Right atrium auricular region (tissue), 2 donors: Measurements from ENCODE around the gene ADCY4. TPM values are rescaled to one million over a fixed set of nuclear protein-coding genes. Genes with fewer than 3 reads are reported as not detected.
"Not testable (repeated sequence)": the region's sequence is repeated elsewhere in the genome, so short reads cannot be mapped to it uniquely, and the experiment has no call there.

Experiments
- DNase-seq: peaks from one replicate; pipeline ENCODE4 v3.0.0-alpha.2; 2019; ENCODE audit warnings: low spot score
- H3K27ac ChIP-seq, 2 donors: fragments of 200-600 bp; sonication (generic); 1 replicate in 1 of 2; 2 replicates in 1 of 2; pipeline ENCODE4 v1.5.1; 2016 to 2019
- H3K27me3 ChIP-seq, 2 donors: fragments of 200-600 bp; sonication (generic); one replicate each; pipeline versions ENCODE4 v1.5.1 to v1.6.0; 2017 to 2019
- H3K36me3 ChIP-seq: fragments of 200-600 bp; sonication (generic); one replicate; pipeline ENCODE4 v1.5.1; 2016
- H3K4me1 ChIP-seq, 2 donors: fragments of 200-600 bp; sonication (generic); one replicate each; pipeline versions ENCODE4 v1.5.1 to v1.6.0; 2017 to 2019
- H3K4me3 ChIP-seq, 2 donors: fragments of 200-600 bp; sonication (generic); 1 replicate in 1 of 2; 2 replicates in 1 of 2; pipeline ENCODE4 v1.5.1; 2017 to 2019; ENCODE audit warnings: mild to moderate bottlenecking in 1 of 2, moderate library complexity in 1 of 2
- H3K9me3 ChIP-seq, 2 donors: fragments of 200-600 bp; sonication (generic); one replicate each; pipeline ENCODE4 v1.5.1; 2019
- total RNA-seq, 2 donors: library from RNA; depleted of rRNA; stranded (reverse); fragments of >200 nt; gene quantifications; one replicate each; pipeline ENCODE4 v1.1.0, GENCODE V29; 2016
- TF ChIP-seq, protein P1 (sequence below), 2 donors: fragments of 200-600 bp; sonication (generic); IDR thresholded peaks; one replicate each; pipeline ENCODE4 v1.5.1; 2019; ENCODE audit warnings: antibody characterized with exemption in 2 of 2

ADCY4 gene
- total RNA-seq, 2 donors from 2014 or later, result 17.1 to 25.5 TPM

DNA sequence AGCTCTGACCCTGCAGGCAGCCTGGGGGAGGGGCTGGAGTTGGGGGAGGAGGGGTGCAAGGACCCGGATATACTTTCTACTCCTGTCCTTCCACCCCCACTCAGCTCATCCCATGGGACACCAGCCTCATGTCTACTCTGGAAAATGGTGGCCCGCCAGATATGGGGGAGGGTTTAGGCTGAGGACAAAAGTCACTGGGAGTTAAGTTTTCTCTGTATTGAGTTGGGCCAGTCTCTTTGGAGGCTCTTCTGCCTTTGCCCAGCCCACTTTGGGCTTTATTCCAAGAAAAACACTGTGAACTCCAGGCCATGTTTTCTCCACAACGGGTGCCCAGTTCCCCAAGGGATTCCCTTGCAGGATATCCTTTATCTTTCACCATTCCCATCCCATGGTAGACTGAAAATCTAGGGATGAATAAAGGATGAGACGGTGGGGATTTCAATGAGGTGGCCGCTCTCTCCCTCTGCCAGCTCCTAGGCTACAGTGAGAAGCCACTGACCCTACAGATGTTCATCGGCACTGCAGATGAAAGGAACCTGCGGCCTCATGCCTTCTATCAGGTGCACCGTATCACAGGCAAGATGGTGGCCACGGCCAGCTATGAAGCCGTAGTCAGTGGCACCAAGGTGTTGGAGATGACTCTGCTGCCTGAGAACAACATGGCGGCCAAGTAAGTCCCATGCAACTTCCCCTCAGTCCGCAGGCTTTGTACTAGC is 38.0 kb upstream of the ADCY4 start:
- H3K4me1 ChIP-seq, result peaks cover 0 to 36% of the 10 kb centered on the region in 2 donors

DNA sequence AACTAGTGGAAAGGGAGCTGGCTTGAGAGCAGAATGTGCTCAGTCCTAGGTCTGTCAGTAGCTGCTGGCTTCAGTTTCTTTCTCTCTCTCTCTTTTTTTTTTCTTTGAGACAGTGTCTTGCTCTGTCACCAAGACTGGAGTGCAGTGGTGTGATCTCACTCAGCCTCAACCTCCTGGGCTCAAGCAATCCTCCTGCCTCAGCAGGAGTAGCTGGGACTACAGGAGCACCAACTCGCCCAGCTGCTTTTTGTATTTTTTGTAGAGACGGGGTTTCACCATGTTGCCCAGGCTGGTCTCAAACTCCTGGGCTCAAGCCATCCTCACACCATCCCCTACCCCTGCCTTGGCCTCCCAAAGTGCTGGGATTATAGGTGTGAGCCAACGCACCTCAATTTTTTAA is 36.7 kb upstream of the ADCY4 start:
- not testable (repeated sequence) for H3K4me3 ChIP-seq, H3K9me3 ChIP-seq, H3K27me3 ChIP-seq, H3K27ac ChIP-seq, H3K36me3 ChIP-seq, DNase-seq
- peaks cover 0 to 41% of the 10 kb centered on the region in 2 donors for H3K4me1 ChIP-seq

More for the DNA sequence above, 38.0 kb upstream of the ADCY4 start:
- no peak for DNase-seq
- Histone ChIP-seq H3K36me3 (peaks cover 6% of the 10 kb centered on the region), H3K9me3 (no peaks in the 10 kb centered on the region), H3K27me3 (peaks cover 0 to 4% of the 10 kb centered on the region in 2 donors), H3K27ac (no peak overlapping the region), H3K4me3 (no peak overlapping the region)
- TF ChIP-seq, protein P1, sequence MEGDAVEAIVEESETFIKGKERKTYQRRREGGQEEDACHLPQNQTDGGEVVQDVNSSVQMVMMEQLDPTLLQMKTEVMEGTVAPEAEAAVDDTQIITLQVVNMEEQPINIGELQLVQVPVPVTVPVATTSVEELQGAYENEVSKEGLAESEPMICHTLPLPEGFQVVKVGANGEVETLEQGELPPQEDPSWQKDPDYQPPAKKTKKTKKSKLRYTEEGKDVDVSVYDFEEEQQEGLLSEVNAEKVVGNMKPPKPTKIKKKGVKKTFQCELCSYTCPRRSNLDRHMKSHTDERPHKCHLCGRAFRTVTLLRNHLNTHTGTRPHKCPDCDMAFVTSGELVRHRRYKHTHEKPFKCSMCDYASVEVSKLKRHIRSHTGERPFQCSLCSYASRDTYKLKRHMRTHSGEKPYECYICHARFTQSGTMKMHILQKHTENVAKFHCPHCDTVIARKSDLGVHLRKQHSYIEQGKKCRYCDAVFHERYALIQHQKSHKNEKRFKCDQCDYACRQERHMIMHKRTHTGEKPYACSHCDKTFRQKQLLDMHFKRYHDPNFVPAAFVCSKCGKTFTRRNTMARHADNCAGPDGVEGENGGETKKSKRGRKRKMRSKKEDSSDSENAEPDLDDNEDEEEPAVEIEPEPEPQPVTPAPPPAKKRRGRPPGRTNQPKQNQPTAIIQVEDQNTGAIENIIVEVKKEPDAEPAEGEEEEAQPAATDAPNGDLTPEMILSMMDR (IDR thresholded peaks at IDR 0.05), result no peak

DNA sequence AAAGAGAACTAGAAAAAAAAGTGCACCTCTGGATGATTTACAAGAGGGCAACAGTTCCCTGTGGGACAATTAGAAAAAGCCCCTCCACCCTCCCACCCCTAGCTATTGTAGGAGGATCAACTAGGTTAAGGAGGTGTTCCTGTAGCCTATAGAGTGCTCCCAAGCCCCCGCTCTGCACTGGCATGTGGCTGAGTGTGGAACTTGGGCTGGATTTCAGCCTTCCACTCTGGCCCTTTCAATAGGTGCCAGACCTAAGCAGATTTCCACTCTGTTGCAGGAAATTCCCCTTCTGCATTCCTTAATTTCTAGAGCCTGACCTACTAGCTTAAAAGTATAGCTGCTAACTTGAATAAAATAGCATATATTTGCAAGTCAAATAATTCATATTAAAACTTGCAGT is 35.9 kb upstream of the ADCY4 start:
- Histone ChIP-seq H3K27me3 (peaks cover 0 to 4% of the 10 kb centered on the region in 2 donors), H3K36me3 (peaks cover 6% of the 10 kb centered on the region), H3K9me3 (no peaks in the 10 kb centered on the region), H3K4me1 (peaks cover 0 to 42% of the 10 kb centered on the region in 2 donors), H3K4me3 (no peak overlapping the region), H3K27ac (no peak overlapping the region)
- DNase-seq, result no peak
- TF ChIP-seq, protein P1 (IDR thresholded peaks at IDR 0.05), result no peak

DNA sequence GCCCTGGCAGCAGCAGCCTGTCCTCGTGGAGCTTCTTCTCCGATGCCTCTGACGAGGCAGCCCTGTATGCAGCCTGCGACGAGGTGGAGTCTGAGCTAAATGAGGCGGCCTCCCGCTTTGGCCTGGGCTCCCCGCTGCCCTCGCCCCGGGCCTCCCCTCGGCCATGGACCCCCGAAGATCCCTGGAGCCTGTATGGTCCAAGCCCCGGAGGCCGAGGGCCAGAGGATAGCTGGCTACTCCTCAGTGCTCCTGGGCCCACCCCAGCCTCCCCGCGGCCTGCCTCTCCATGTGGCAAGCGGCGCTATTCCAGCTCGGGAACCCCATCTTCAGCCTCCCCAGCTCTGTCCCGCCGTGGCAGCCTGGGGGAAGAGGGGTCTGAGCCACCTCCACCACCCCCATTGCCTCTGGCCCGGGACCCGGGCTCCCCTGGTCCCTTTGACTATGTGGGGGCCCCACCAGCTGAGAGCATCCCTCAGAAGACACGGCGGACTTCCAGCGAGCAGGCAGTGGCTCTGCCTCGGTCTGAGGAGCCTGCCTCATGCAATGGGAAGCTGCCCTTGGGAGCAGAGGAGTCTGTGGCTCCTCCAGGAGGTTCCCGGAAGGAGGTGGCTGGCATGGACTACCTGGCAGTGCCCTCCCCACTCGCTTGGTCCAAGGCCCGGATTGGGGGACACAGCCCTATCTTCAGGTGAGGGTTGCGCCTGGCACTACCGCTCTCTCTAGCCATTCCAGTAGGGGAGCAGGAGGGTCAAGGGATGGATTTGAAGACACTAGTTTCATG is 35.2 kb upstream of the ADCY4 start:
- TF ChIP-seq, protein P1 (IDR thresholded peaks at IDR 0.05), result no peak
- DNase-seq, result no peak
- H3K4me1 ChIP-seq, result peaks cover 0 to 48% of the 10 kb centered on the region in 2 donors
- H3K36me3 ChIP-seq, result peaks cover 6% of the 10 kb centered on the region
- H3K9me3 ChIP-seq, result no peaks in the 10 kb centered on the region
- peaks cover 0 to 4% of the 10 kb centered on the region in 2 donors for H3K27me3 ChIP-seq
- no peak overlapping the region for H3K4me3 ChIP-seq
- no peak overlapping the region for H3K27ac ChIP-seq

DNA sequence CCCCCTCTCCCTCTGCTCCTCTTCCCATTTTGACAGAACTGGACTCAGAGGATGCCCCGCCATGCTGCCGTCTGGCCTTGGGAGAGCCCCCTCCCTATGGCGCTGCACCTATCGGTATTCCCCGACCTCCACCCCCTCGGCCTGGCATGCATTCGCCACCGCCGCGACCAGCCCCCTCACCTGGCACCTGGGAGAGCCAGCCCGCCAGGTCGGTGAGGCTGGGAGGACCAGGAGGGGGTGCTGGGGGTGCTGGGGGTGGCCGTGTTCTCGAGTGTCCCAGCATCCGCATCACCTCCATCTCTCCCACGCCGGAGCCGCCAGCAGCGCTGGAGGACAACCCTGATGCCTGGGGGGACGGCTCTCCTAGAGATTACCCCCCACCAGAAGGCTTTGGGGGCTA is 34.6 kb upstream of the ADCY4 start:
- peaks cover 0 to 48% of the 10 kb centered on the region in 2 donors for H3K4me1 ChIP-seq
- no peak for DNase-seq
- no peaks in the 10 kb centered on the region for H3K9me3 ChIP-seq
- TF ChIP-seq, protein P1 (IDR thresholded peaks at IDR 0.05), result no peak
- peaks cover 6% of the 10 kb centered on the region for H3K36me3 ChIP-seq
- H3K27ac ChIP-seq, result peak overlapping the region; percentile 83 to 93
- peak overlapping the region; percentile 59 to 60 for H3K4me3 ChIP-seq
- peaks cover 0 to 4% of the 10 kb centered on the region in 2 donors for H3K27me3 ChIP-seq

DNA sequence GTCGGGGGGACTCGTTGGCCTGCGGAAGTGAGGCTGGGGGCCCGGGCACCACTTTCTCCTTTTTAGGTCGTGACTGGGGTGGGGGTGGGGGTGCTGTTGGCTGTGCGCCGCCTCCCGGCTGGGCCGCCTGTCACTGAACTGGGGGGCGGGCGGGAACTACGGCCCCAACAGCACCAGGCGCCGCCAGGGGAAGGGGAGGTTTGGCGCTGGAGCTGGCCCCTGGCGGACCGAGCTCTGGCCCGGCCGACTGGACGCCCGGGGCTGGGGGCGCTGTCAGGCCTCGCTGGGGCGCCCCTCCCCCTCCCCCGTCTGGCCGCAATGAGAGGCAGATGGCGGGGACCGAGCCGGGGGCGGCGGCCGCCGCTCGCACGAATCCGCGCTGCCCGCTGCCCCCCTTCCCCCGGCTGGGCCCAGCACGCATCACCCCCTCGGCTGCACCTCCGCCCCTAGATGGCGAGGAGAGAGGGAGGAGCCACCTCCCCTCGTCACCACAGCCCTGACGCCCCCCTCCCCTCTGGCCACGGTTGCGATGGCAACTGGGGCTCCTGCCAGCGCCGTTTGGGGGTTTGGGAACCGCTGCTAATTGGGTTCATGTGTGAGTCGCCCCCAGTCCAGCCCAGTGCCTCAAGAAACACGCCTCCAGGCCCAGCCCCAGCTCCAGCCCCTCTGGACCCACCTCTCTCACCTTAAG is 33.8 kb upstream of the ADCY4 start:
- H3K9me3 ChIP-seq, result no peaks in the 10 kb centered on the region
- no peak for DNase-seq
- peaks cover 0 to 4% of the 10 kb centered on the region in 2 donors for H3K27me3 ChIP-seq
- H3K36me3 ChIP-seq, result peaks cover 2% of the 10 kb centered on the region
- H3K4me3 ChIP-seq, result peak overlapping the region; percentile 59 to 60
- TF ChIP-seq, protein P1 (IDR thresholded peaks at IDR 0.05), result peak in 1 of 2 donors; percentile 22
- peak overlapping the region; percentile 83 to 93 for H3K27ac ChIP-seq
- peaks cover 0 to 48% of the 10 kb centered on the region in 2 donors for H3K4me1 ChIP-seq
